Gastroesophageal sphincter (tissue), 4 donors: Measurements from ENCODE around the gene CARS2. TPM values are rescaled to one million over a fixed set of nuclear protein-coding genes. Genes with fewer than 3 reads are reported as not detected.
"Not testable (repeated sequence)": the region's sequence is repeated elsewhere in the genome, so short reads cannot be mapped to it uniquely, and the experiment has no call there.

ENCODE experiments used
- ATAC-seq: fragments of 150-250 bp; one replicate; pipeline ENCODE4 v1.9.1; 2016; ENCODE audit warnings: mild to moderate bottlenecking, moderate library complexity
- H3K27ac ChIP-seq, 4 donors: fragments of 200-600 bp; sonication (generic) in 3 of 4; 1 replicate in 3 of 4; 2 replicates in 1 of 4; pipeline ENCODE4 v1.5.1; 2016 to 2019
- H3K27me3 ChIP-seq: fragments of 200-600 bp; sonication (generic); one replicate; pipeline ENCODE4 v1.5.1; 2019
- H3K36me3 ChIP-seq, 2 donors: fragments of 200-600 bp; sonication (generic); one replicate each; pipeline ENCODE4 v1.5.1; 2019; ENCODE audit warnings: control low read depth in 1 of 2
- H3K4me1 ChIP-seq, 3 donors: fragments of 200-600 bp; sonication (generic); 1 replicate in 2 of 3; 2 replicates in 1 of 3; pipeline ENCODE4 v1.5.1; 2016 to 2019; ENCODE audit warnings: control low read depth in 2 of 3
- H3K4me3 ChIP-seq, 2 donors: fragments of 200-600 bp; sonication (generic); one replicate each; pipeline ENCODE4 v1.5.1; 2019; ENCODE audit warnings: mild to moderate bottlenecking in 1 of 2, moderate library complexity in 1 of 2
- H3K9me3 ChIP-seq, 3 donors: fragments of 200-600 bp; sonication (generic); one replicate each; pipeline ENCODE4 v1.5.1; 2017 to 2019; ENCODE audit warnings: control low read depth in 2 of 3
- EP300 ChIP-seq: sonication (generic); formaldehyde crosslinking; IDR thresholded peaks from one replicate; pipeline ENCODE4 v1.6.1; 2017; ENCODE audit warnings: antibody characterized with exemption, mild to moderate bottlenecking
- POLR2A ChIP-seq, 2 donors: fragments of 450-650 bp; IDR thresholded peaks; one replicate each; pipeline ENCODE4 v1.6.1; 2017; ENCODE audit warnings: antibody characterized with exemption in 2 of 2, mild to moderate bottlenecking in 2 of 2, moderate library complexity in 1 of 2
- POLR2AphosphoS5 ChIP-seq: sonication (generic); formaldehyde crosslinking; IDR thresholded peaks from one replicate; pipeline ENCODE4 v1.6.1; 2017; ENCODE audit warnings: antibody characterized with exemption
- WGBS, 2 donors: methylation state at CpG; one replicate each; pipeline ENCODE4 v1.1.5; 2018; ENCODE audit warnings: low coverage in 1 of 2; 5-methylcytosine and 5-hydroxymethylcytosine counted together
- total RNA-seq, 4 donors: library from RNA; depleted of rRNA; stranded (reverse); fragments of >200 nt; gene quantifications; one replicate each; pipeline ENCODE4 v1.1.0, GENCODE V29; 2016
- TF ChIP-seq, protein P1 (sequence below), 4 experiments: fragments of 200-600 bp in 2 of 4; fragments of 450-650 bp in 2 of 4; sonication (generic) in 1 of 4; IDR thresholded peaks; one replicate each; pipeline ENCODE4 v1.5.1; 2017 to 2019; ENCODE audit warnings: antibody characterized with exemption in 4 of 4, mild to moderate bottlenecking in 2 of 4, moderate library complexity in 2 of 4

Gene CARS2
- total RNA-seq, 4 donors from 2014 or later = 36.6 to 69.1 (median 53.8) TPM

DNA sequence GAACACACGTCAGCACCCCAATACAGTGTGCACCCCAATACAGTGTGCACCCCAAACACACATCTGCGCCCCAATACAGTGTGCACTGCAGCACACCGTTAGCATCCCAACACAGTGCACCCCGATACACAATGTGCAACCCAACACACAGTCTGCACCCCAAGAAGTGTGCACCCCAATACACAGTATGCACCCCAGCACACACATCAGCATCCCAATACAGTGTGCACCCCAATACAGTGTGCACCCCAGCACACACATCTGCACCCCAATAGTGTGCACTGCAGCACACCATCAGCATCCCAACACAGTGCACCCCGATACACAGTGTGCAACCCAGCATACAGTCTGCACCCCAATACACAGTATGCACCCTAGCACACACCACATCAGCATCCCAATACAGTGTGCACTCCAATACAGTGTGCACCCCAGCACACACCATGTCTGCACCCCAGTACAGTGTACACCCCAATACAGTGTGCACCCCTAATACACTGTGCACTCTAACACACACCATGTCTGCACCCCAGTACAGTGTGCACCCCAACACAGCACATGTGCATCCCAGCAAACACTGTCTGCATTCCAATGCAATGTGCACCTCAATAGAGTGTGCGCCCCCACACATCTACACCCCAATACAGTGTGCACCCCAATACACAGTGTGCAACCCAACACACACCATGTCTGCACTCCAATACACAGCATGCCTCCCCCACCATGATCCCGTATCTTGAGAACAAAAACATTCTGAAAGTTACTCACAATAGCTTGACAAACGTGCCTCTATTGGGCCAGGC, 855 bp upstream of the CARS2 start:
- 58 to 60% methylated on average over 2 to 5 of the region's 8 CpGs for WGBS, 2 donors
- Histone ChIP-seq H3K27me3 (no peaks in the 10 kb centered on the region), H3K36me3 (peaks cover 0 to 17% of the 10 kb centered on the region in 2 donors), H3K27ac (peak overlapping the region in 3 of 4 donors; percentile 84 to 92 (median 90)), H3K4me1 (peaks cover 2 to 64% (median 16%) of the 10 kb centered on the region in 3 donors), H3K4me3 (peak overlapping the region; percentile 1 to 84), H3K9me3 (no peaks in the 10 kb centered on the region)
- TF ChIP-seq POLR2A (IDR thresholded peaks at IDR 0.05) (no peak), EP300 (no peak), POLR2AphosphoS5 (no peak)
- TF ChIP-seq, protein P1, sequence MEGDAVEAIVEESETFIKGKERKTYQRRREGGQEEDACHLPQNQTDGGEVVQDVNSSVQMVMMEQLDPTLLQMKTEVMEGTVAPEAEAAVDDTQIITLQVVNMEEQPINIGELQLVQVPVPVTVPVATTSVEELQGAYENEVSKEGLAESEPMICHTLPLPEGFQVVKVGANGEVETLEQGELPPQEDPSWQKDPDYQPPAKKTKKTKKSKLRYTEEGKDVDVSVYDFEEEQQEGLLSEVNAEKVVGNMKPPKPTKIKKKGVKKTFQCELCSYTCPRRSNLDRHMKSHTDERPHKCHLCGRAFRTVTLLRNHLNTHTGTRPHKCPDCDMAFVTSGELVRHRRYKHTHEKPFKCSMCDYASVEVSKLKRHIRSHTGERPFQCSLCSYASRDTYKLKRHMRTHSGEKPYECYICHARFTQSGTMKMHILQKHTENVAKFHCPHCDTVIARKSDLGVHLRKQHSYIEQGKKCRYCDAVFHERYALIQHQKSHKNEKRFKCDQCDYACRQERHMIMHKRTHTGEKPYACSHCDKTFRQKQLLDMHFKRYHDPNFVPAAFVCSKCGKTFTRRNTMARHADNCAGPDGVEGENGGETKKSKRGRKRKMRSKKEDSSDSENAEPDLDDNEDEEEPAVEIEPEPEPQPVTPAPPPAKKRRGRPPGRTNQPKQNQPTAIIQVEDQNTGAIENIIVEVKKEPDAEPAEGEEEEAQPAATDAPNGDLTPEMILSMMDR (IDR thresholded peaks at IDR 0.05) = no peak
- no peak for ATAC-seq

DNA sequence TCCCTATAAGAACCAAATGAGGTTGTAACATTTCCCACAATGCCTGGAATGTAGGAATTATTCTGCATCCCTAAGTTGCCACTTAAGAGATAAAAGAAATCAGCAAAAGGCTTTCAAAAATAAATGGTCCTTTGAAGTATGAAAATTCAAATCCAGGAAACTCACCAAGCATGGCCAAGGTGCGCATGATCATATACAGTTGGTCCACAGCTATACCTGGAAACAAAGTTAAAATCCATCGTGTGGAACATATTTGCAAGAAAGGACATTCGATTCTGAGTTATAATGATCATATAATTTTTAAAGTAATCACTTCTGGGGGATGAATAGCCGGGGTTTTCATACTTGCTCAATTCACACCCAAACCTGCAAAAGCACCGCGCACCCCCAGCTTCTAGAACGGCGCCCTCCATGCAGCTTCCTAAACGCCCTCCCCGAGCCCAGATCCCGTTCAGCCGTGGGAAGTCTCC, 525 bp downstream of the CARS2 start:
- peaks cover 2 to 57% (median 12%) of the 10 kb centered on the region in 3 donors for H3K4me1 ChIP-seq
- H3K27me3 ChIP-seq = no peaks in the 10 kb centered on the region
- TF ChIP-seq POLR2A (IDR thresholded peaks at IDR 0.05) (no peak), POLR2AphosphoS5 (no peak), EP300 (no peak)
- TF ChIP-seq, protein P1 (IDR thresholded peaks at IDR 0.05) = no peak
- 7 to 12% methylated on average over 4 of the region's 12 CpGs for WGBS, 2 donors
- ATAC-seq = no peak
- H3K4me3 ChIP-seq = peak overlapping the region; percentile 42 to 84
- peak overlapping the region; percentile 13 to 92 (median 87) for H3K27ac ChIP-seq
- peaks cover 0 to 31% of the 10 kb centered on the region in 2 donors for H3K36me3 ChIP-seq
- no peaks in the 10 kb centered on the region for H3K9me3 ChIP-seq

DNA sequence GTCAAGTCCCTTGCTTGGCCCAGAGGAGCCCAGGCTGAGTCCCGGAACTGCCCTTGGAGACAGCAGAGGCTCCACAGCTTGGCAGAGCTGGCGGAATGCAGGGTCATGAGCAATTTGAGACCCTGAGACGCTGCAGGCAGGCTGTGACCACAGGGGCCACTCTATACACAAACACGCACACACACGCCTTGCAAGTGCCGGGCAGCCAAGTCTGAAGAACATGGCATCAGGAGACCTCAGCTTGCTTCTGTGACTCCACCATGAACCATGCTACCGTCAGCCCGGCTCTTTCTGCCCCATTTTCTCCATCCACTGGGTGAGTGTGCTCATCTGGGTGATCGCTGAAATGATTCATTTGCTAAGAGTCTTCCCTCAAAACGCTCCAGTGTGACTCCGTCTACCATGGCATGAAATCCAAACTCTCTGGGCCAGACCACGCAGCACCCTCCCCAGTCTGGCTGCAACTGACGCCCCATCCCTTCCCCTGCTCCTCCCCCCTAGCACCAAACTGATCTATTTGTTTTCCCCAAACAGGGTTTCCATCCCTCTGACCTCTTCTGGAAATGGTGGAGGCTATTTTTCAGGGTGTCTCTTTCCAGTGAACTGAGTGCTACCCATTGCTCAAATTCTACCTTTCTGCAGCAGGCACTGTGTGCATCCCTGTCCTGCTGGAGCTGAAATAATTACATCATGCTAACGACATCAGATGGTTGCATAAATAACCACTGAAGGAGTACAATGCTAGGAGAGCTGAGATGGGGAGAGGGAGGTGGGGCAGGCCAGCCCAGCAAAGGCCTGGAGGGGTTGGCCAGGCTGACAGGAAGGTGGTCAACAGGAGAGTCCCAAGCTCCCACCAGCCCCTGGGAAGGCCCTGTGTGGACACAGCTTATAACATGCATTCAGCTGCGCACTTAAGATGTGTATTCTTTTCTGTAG, 3.1 kb downstream of the CARS2 start:
- H3K9me3 ChIP-seq = no peaks in the 10 kb centered on the region
- WGBS, 2 donors = 69 to 90% methylated on average over 2 to 10 of the region's 15 CpGs
- H3K36me3 ChIP-seq = peaks cover 0 to 56% of the 10 kb centered on the region in 2 donors
- no peak overlapping the region for H3K4me3 ChIP-seq
- H3K4me1 ChIP-seq = peaks cover 2 to 57% (median 12%) of the 10 kb centered on the region in 3 donors
- ATAC-seq = no peak
- no peak overlapping the region for H3K27ac ChIP-seq
- H3K27me3 ChIP-seq = no peaks in the 10 kb centered on the region
- TF ChIP-seq, protein P1 (IDR thresholded peaks at IDR 0.05) = no peak
- no peak for TF ChIP-seq POLR2A (IDR thresholded peaks at IDR 0.05)
- TF ChIP-seq EP300 = no peak
- TF ChIP-seq POLR2AphosphoS5 = no peak

DNA sequence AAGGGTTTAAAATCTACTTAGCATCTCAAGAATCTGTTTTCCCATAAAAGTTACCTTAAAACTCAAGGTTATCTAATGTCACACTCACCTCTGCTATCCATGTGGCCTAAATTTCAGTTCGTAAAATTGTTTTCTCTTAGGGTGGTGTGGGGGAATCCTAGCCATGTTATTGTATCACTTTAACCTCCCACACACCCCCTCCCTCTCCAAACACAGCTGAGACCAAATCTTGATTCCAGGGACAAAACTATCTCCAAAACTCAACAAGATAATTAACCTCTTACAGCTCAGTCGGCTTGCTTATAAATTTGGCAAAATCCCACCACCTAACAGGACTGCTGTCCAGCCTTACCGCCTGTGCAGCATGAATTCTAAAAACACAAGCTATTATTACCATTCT, 3.8 kb downstream of the CARS2 start:
- H3K36me3 ChIP-seq = peaks cover 0 to 64% of the 10 kb centered on the region in 2 donors
- H3K27me3 ChIP-seq = no peaks in the 10 kb centered on the region
- no peak overlapping the region for H3K27ac ChIP-seq
- H3K4me3 ChIP-seq = no peak overlapping the region
- H3K9me3 ChIP-seq = no peaks in the 10 kb centered on the region
- H3K4me1 ChIP-seq = peaks cover 2 to 53% (median 12%) of the 10 kb centered on the region in 3 donors
- no peak for TF ChIP-seq POLR2A (IDR thresholded peaks at IDR 0.05)
- TF ChIP-seq EP300 = no peak
- TF ChIP-seq, protein P1 (IDR thresholded peaks at IDR 0.05) = no peak
- no peak for TF ChIP-seq POLR2AphosphoS5
- no peak for ATAC-seq
- 26 to 28% methylated on average over 2 to 3 of the region's 3 CpGs for WGBS, 2 donors

DNA sequence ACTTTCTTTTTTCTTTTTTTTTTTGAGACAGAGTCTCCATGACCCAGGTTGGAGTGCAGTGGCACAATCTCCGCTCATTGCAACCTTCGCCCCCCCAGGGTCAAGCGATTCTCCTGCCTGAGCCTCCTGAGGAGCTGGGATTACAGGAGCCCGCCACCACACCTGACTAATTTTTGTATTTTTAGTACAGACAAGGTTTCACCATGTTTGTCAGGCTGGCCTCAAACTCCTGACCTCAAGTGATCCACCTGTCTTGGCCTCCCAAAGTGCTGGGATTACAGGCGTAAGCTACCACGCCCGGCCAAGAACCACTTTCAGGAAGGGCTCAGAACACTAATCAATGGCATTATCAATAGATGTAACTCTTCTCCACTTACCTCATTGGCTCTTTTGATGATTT, 4.9 kb downstream of the CARS2 start:
- peaks cover 0 to 74% of the 10 kb centered on the region in 2 donors for H3K36me3 ChIP-seq
- WGBS, 2 donors = 92 to 98% methylated on average over 5 to 6 of the region's 7 CpGs
- not testable (repeated sequence) for H3K9me3 ChIP-seq, H3K4me3 ChIP-seq, ATAC-seq, H3K27me3 ChIP-seq, H3K27ac ChIP-seq
- H3K4me1 ChIP-seq = peaks cover 2 to 44% (median 6%) of the 10 kb centered on the region in 3 donors
